IMR-90 (cell line): Measurements from ENCODE around the gene GPC5. TPM values are rescaled to one million over a fixed set of nuclear protein-coding genes. Genes with fewer than 3 reads are reported as not detected.

Experiments
- ATAC-seq: fragments of 200-7000 bp; cut with Tn5 transposase; 2 replicates; pipeline ENCODE4 v1.9.1; 2020; ENCODE audit warnings: low read depth, mild to moderate bottlenecking, moderate library complexity
- BruUV-seq: library from RNA; stranded (reverse); fragments of 400-500 nt; replicated peaks from 2 replicates; lab custom pipeline; 2021; lab: Mats Ljungman, UMichigan
- CTCF ChIA-PET: fragments of 300-600 bp; formaldehyde crosslinking; extraction: SDS; loops from one replicate; lab custom pipeline; 2021; ENCODE audit warnings: antibody characterized with exemption; lab: Yijun Ruan, JAX
- POLR2A ChIA-PET: fragments of 300-600 bp; sonication (Branson Sonifier 250); formaldehyde crosslinking; loops from one replicate; lab custom pipeline; 2022; ENCODE audit warnings: antibody characterized with exemption; ENCODE audit not compliant: unreplicated experiment; lab: Charles Lee
- DNase-seq: peaks from one replicate; pipeline ENCODE4 v3.0.0; 2013
- H2AFZ ChIP-seq: replicated peaks from 2 replicates; pipeline ENCODE3; 2013; ENCODE audit warnings: low read length, mild to moderate bottlenecking; ENCODE audit not compliant: poor library complexity
- H2AK5ac ChIP-seq: 2 replicates; pipeline ENCODE4 v1.6.1; 2013; ENCODE audit warnings: low read depth, low read length, inconsistent platforms
- H2AK9ac ChIP-seq: replicated peaks from 2 replicates; pipeline ENCODE3; 2013; ENCODE audit warnings: mild to moderate bottlenecking, low read depth, low read length, moderate library complexity; ENCODE audit not compliant: poor library complexity
- H2BK120ac ChIP-seq: 2 replicates; pipeline ENCODE4 v1.6.1; 2013; ENCODE audit warnings: low read depth, low read length, inconsistent platforms
- H2BK15ac ChIP-seq: 3 replicates; pipeline ENCODE4 v1.6.1; 2013; ENCODE audit warnings: low read depth, low read length, inconsistent platforms
- H2BK20ac ChIP-seq: 2 replicates; pipeline ENCODE4 v1.6.1; 2013; ENCODE audit warnings: low read depth, mild to moderate bottlenecking, inconsistent platforms, low read length, moderate library complexity
- H2BK5ac ChIP-seq: 2 replicates; pipeline ENCODE4 v1.6.1; 2013; ENCODE audit warnings: mild to moderate bottlenecking, low read depth, low read length, inconsistent platforms; ENCODE audit not compliant: poor library complexity, severe bottlenecking
- H3K14ac ChIP-seq: replicated peaks from 2 replicates; pipeline ENCODE4 v1.6.1; 2013; ENCODE audit warnings: low read depth, low read length, inconsistent platforms
- H3K18ac ChIP-seq: 2 replicates; pipeline ENCODE4 v1.6.1; 2013; ENCODE audit warnings: low read depth, low read length, control low read depth
- H3K23ac ChIP-seq: 2 replicates; pipeline ENCODE4 v1.6.1; 2013; ENCODE audit warnings: low read depth, low read length, inconsistent platforms
- H3K27ac ChIP-seq: 2 replicates; pipeline ENCODE4 v1.5.1; 2013; ENCODE audit warnings: mild to moderate bottlenecking, control low read depth, low read length; ENCODE audit not compliant: insufficient read depth
- H3K27me3 ChIP-seq: 2 replicates; pipeline ENCODE4 v1.6.1; 2013; ENCODE audit warnings: low read length; ENCODE audit not compliant: control insufficient read depth, insufficient read depth
- H3K36me3 ChIP-seq: 2 replicates; pipeline ENCODE4 v1.6.1; 2013; ENCODE audit warnings: low read length, mixed read lengths; ENCODE audit not compliant: control insufficient read depth, insufficient read depth
- H3K4ac ChIP-seq: 2 replicates; pipeline ENCODE4 v1.6.1; 2013; ENCODE audit warnings: low read depth, low read length, inconsistent platforms
- H3K4me1 ChIP-seq: 2 replicates; pipeline ENCODE4 v1.6.1; 2013; ENCODE audit warnings: low read length, mixed read lengths; ENCODE audit not compliant: control insufficient read depth, insufficient read depth
- H3K4me2 ChIP-seq: 2 replicates; pipeline ENCODE4 v1.6.1; 2013; ENCODE audit warnings: low read depth, mild to moderate bottlenecking, control low read depth, low read length, moderate library complexity
- H3K4me3 ChIP-seq: 2 replicates; pipeline ENCODE4 v1.5.1; 2013; ENCODE audit warnings: low read depth, mild to moderate bottlenecking, control low read depth, low read length, moderate library complexity; ENCODE audit not compliant: insufficient read depth
- H3K56ac ChIP-seq: 2 replicates; pipeline ENCODE4 v1.6.1; 2013; ENCODE audit warnings: low read length, inconsistent platforms; ENCODE audit not compliant: insufficient read depth; ENCODE audit errors: extremely low read depth
- H3K79me1 ChIP-seq, 2 experiments: 2 replicates each; pipeline ENCODE4 v1.6.1; 2013; ENCODE audit warnings: low read length in 2 of 2, inconsistent platforms in 1 of 2, low read depth in 1 of 2
- H3K9ac ChIP-seq: 2 replicates; pipeline ENCODE4 v1.6.1; 2013; ENCODE audit warnings: low read depth, low read length, control low read depth
- H3K9me1 ChIP-seq: 2 replicates; pipeline ENCODE4 v1.6.1; 2013; ENCODE audit warnings: low read length, inconsistent platforms; ENCODE audit not compliant: insufficient read depth
- H3K9me3 ChIP-seq: 2 replicates; pipeline ENCODE4 v1.6.1; 2013; ENCODE audit warnings: low read length; ENCODE audit not compliant: control insufficient read depth, insufficient read depth
- H4K20me1 ChIP-seq: 2 replicates; pipeline ENCODE4 v1.6.1; 2013; ENCODE audit warnings: low read length, inconsistent platforms; ENCODE audit not compliant: insufficient read depth
- H4K5ac ChIP-seq: 2 replicates; pipeline ENCODE4 v1.6.1; 2013; ENCODE audit warnings: mild to moderate bottlenecking, low read depth, low read length, control low read depth
- H4K8ac ChIP-seq, 2 experiments: 2 replicates each; pipeline ENCODE4 v1.6.1; 2013; ENCODE audit warnings: low read depth in 2 of 2, low read length in 2 of 2, control low read depth in 1 of 2, inconsistent platforms in 1 of 2
- H4K91ac ChIP-seq: 2 replicates; pipeline ENCODE4 v1.6.1; 2013; ENCODE audit warnings: low read depth, low read length, inconsistent platforms; ENCODE audit not compliant: insufficient read depth
- BHLHE40 ChIP-seq: fragments of 150-350 bp; IDR thresholded peaks from 2 replicates; pipeline ENCODE4 v1.6.1; 2016; ENCODE audit warnings: mild to moderate bottlenecking, low read depth, low read length
- CHD1 ChIP-seq: IDR thresholded peaks from 2 replicates; pipeline ENCODE4 v1.6.1; 2012; ENCODE audit warnings: low read depth, low read length, improper control_type of control experiment
- FOS ChIP-seq: fragments of 150-350 bp; IDR thresholded peaks from 2 replicates; pipeline ENCODE4 v1.6.1; 2016; ENCODE audit warnings: low read depth, low read length
- MAZ ChIP-seq: IDR thresholded peaks from 2 replicates; pipeline ENCODE4 v1.6.1; 2012; ENCODE audit warnings: low read depth, mild to moderate bottlenecking, low read length, improper control_type of control experiment, moderate library complexity, borderline replicate concordance
- MXI1 ChIP-seq: IDR thresholded peaks from 2 replicates; pipeline ENCODE4 v1.6.1; 2012; ENCODE audit warnings: low read depth, mild to moderate bottlenecking, low read length, moderate library complexity, borderline replicate concordance
- POLR2A ChIP-seq: IDR thresholded peaks from 2 replicates; pipeline ENCODE4 v1.6.1; 2012; ENCODE audit warnings: mild to moderate bottlenecking, low read depth, low read length
- RAD21 ChIP-seq: IDR thresholded peaks from 2 replicates; pipeline ENCODE4 v1.6.1; 2012; ENCODE audit warnings: low read length, improper control_type of control experiment
- RCOR1 ChIP-seq: IDR thresholded peaks from 2 replicates; pipeline ENCODE4 v1.6.1; 2012; ENCODE audit warnings: mild to moderate bottlenecking, low read length, improper control_type of control experiment; ENCODE audit not compliant: insufficient replicate concordance
- RFX5 ChIP-seq: IDR thresholded peaks from 2 replicates; pipeline ENCODE4 v1.8.0; 2012; ENCODE audit warnings: low read depth, mild to moderate bottlenecking, low read length, moderate library complexity
- SMC3 ChIP-seq: fragments of 150-350 bp; IDR thresholded peaks from 2 replicates; pipeline ENCODE4 v1.6.1; 2016; ENCODE audit warnings: low read depth, mild to moderate bottlenecking, antibody characterized with exemption, low read length, moderate library complexity
- WGBS, 2 experiments: methylation state at CpG; one replicate each; pipeline versions ENCODE4 v1.1.5 to v1.1.7; 2013; ENCODE audit warnings: missing lambda C conversion rate in 2 of 2; ENCODE audit not compliant: insufficient read length in 1 of 2; ENCODE audit errors: extremely low coverage in 2 of 2; 5-methylcytosine and 5-hydroxymethylcytosine counted together
- dilution Hi-C: fragments of 300-500 bp; cut with HindIII; formaldehyde crosslinking; loops from one replicate; pipeline ENCODE4 v1.14.3; 2018; ENCODE audit warnings: low sequenced_read_pairs; ENCODE audit not compliant: unreplicated experiment
- in situ Hi-C: fragments of 300-500 bp; cut with MboI; formaldehyde crosslinking; loops from 3 replicates; pipeline ENCODE4 v1.14.3; 2019; ENCODE audit warnings: low sequenced_read_pairs, inconsistent platforms, mixed read lengths
- intact Hi-C: fragments of 100-400 bp; cut with micrococcal nuclease; formaldehyde crosslinking; loops from 2 replicates; pipeline ENCODE4 v1.10.0; 2022
- polyA plus RNA-seq, 3 experiments: library from polyadenylated mRNA; depleted of rRNA; stranded (reverse); fragments of >200 nt; gene quantifications; 2 replicates each; pipeline ENCODE4 v1.2.3, GENCODE V29; 2012; ENCODE audit warnings: low replicate concordance in 1 of 3
- total RNA-seq: library from RNA; depleted of rRNA; stranded (reverse); fragments of >200 nt; gene quantifications from 2 replicates; pipeline ENCODE4 v1.2.3, GENCODE V29; 2012
- TF ChIP-seq, protein P1 (sequence below): fragments of 150-350 bp; IDR thresholded peaks from 2 replicates; pipeline ENCODE4 v1.6.1; 2017; ENCODE audit warnings: mild to moderate bottlenecking, antibody characterized with exemption, low read length, low read depth
- TF ChIP-seq, protein P2 (sequence below): conservative IDR thresholded peaks from 2 replicates; pipeline ENCODE4 v1.5.1; 2012; ENCODE audit warnings: mild to moderate bottlenecking, low read depth, low read length, improper control_type of control experiment
- TF ChIP-seq, protein P3 (sequence below): fragments of 150-350 bp; IDR thresholded peaks from 2 replicates; pipeline ENCODE4 v1.6.1; 2016; ENCODE audit warnings: low read depth, mild to moderate bottlenecking, low read length, moderate library complexity, borderline replicate concordance

The GPC5 gene
- total and polyA plus RNA-seq, 2 of the 4 experiments (the other 2 are of a cell fraction) = 0.94 to 1.8 TPM

- Histone ChIP-seq H4K8ac (no peak overlapping the region), H2AK5ac (no peak overlapping the region), H2BK5ac (no peak overlapping the region), H3K4ac (no peak overlapping the region), H3K79me1 (no peaks in the 10 kb centered on the region), H3K4me2 (no peak overlapping the region), H2AFZ (no peak overlapping the region), H3K27me3 (no peaks in the 10 kb centered on the region), H3K18ac (no peak overlapping the region), H3K14ac (no peak overlapping the region), H3K4me1 (no peaks in the 10 kb centered on the region), H3K56ac (no peak overlapping the region), H3K9ac (no peak overlapping the region), H2AK9ac (no peak overlapping the region), H4K91ac (no peak overlapping the region), H2BK120ac (no peak overlapping the region), H3K27ac (no peak overlapping the region), H3K9me3 (no peaks in the 10 kb centered on the region), H4K5ac (no peak overlapping the region), H3K36me3 (no peaks in the 10 kb centered on the region), H2BK20ac (no peak overlapping the region), H4K20me1 (no peaks in the 10 kb centered on the region), H3K4me3 (no peak overlapping the region), H3K9me1 (no peaks in the 10 kb centered on the region), H2BK15ac (no peak overlapping the region), H3K23ac (no peak overlapping the region)
- ChIA-PET POLR2A (no interaction called here), CTCF (no interaction called here)
- intact Hi-C loops (no loop called here), in situ Hi-C loops (no loop called here), dilution Hi-C loops (no loop called here)
- ATAC-seq (no peak), DNase-seq (no peak)
- TF ChIP-seq RAD21 = no peak
- TF ChIP-seq POLR2A = no peak
- TF ChIP-seq MXI1 = no peak
- TF ChIP-seq BHLHE40 = no peak
- TF ChIP-seq MAZ = no peak
- no peak for TF ChIP-seq FOS
- TF ChIP-seq, protein P1, sequence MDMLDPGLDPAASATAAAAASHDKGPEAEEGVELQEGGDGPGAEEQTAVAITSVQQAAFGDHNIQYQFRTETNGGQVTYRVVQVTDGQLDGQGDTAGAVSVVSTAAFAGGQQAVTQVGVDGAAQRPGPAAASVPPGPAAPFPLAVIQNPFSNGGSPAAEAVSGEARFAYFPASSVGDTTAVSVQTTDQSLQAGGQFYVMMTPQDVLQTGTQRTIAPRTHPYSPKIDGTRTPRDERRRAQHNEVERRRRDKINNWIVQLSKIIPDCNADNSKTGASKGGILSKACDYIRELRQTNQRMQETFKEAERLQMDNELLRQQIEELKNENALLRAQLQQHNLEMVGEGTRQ = no peak
- TF ChIP-seq CHD1 = no peak
- no peak for TF ChIP-seq SMC3
- TF ChIP-seq RCOR1 = no peak
- TF ChIP-seq, protein P2, sequence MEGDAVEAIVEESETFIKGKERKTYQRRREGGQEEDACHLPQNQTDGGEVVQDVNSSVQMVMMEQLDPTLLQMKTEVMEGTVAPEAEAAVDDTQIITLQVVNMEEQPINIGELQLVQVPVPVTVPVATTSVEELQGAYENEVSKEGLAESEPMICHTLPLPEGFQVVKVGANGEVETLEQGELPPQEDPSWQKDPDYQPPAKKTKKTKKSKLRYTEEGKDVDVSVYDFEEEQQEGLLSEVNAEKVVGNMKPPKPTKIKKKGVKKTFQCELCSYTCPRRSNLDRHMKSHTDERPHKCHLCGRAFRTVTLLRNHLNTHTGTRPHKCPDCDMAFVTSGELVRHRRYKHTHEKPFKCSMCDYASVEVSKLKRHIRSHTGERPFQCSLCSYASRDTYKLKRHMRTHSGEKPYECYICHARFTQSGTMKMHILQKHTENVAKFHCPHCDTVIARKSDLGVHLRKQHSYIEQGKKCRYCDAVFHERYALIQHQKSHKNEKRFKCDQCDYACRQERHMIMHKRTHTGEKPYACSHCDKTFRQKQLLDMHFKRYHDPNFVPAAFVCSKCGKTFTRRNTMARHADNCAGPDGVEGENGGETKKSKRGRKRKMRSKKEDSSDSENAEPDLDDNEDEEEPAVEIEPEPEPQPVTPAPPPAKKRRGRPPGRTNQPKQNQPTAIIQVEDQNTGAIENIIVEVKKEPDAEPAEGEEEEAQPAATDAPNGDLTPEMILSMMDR = no peak
- TF ChIP-seq, protein P3, sequence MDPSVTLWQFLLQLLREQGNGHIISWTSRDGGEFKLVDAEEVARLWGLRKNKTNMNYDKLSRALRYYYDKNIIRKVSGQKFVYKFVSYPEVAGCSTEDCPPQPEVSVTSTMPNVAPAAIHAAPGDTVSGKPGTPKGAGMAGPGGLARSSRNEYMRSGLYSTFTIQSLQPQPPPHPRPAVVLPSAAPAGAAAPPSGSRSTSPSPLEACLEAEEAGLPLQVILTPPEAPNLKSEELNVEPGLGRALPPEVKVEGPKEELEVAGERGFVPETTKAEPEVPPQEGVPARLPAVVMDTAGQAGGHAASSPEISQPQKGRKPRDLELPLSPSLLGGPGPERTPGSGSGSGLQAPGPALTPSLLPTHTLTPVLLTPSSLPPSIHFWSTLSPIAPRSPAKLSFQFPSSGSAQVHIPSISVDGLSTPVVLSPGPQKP = no peak
- no peak for TF ChIP-seq RFX5
- no TSS peak for BruUV-seq
- no CpG with 5 or more reads among the region's 1 CpG for WGBS, 2 experiments
Observed at GRCh38 chr13:92656103-92656502, 1257.7 kb downstream of the GPC5 start.
